Measurements from ENCODE around the gene APRT.

The APRT gene

GRCh38 chr16:88830783-88831182 is 19.1 kb upstream of the APRT start:
- no peak for DNase-seq (ENCODE audit: low read depth)
- no peak for TF ChIP-seq CTCF (IDR thresholded peaks at IDR 0.05; ENCODE audit: insufficient read depth, low read depth, low read length, missing control alignments)
- H3K4me3 ChIP-seq (ENCODE audit: low read depth, low read length), result no peak overlapping the region

DNA sequence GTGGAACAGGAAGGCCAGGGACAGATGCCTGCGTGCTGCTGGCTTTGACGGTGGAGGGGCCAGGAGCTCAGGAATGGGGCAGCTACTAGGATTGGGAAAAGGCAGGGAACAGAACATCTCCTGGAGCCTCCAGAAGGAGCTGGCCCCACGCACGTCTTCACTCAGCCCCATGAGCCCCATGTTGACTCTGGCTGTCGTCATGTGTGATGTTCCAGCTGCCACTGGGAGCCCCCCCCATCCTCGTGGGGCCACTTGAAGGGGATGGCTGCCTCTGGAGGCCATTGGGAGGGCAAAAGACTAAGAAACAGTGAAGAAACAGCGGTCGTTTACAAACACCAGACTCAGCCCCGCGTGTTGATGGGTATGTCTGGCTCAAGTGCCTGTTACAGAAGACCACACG is 18.5 kb upstream of the APRT start:
- no peak overlapping the region for H3K4me3 ChIP-seq (ENCODE audit: low read depth, low read length)
- no peak for TF ChIP-seq CTCF (IDR thresholded peaks at IDR 0.05; ENCODE audit: insufficient read depth, low read depth, low read length, missing control alignments)
- DNase-seq (ENCODE audit: low read depth), result no peak

DNA sequence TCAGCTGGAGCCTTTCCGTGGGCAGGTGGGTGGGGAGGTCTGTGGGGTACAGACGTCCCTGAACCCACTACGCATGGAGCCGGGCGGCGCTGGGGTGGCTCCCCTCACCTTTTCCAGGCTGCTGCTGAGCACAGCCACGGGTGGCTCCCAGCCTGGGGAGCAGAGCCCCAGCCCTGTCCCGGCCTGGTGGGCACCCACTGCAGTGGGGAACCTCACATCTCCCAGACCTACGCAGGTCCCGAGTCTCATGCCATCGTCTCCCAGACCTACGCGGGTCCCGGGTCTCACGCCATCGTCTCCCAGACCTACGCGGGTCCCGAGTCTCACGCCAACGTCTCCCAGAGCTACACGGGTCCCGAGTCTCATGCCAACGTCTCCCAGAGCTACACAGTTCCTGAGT is 17.0 kb upstream of the APRT start:
- no peak for TF ChIP-seq CTCF (IDR thresholded peaks at IDR 0.05; ENCODE audit: insufficient read depth, low read depth, low read length, missing control alignments)
- no peak for DNase-seq (ENCODE audit: low read depth)

GRCh38 chr16:88827727-88828126 is 16.0 kb upstream of the APRT start:
- H3K4me3 ChIP-seq (ENCODE audit: low read depth, low read length), result no peak overlapping the region
- no peak for DNase-seq (ENCODE audit: low read depth)
- no peak for TF ChIP-seq CTCF (IDR thresholded peaks at IDR 0.05; ENCODE audit: insufficient read depth, low read depth, low read length, missing control alignments)

More for the DNA sequence above, 17.0 kb upstream of the APRT start:
- H3K4me3 ChIP-seq (ENCODE audit: low read depth, low read length), result no peak overlapping the region

GRCh38 chr16:88826070-88826840 is 14.5 kb upstream of the APRT start:
- no peak for DNase-seq (ENCODE audit: low read depth)
- TF ChIP-seq CTCF (IDR thresholded peaks at IDR 0.05; ENCODE audit: insufficient read depth, low read depth, low read length, missing control alignments), result no peak
- no peak overlapping the region for H3K4me3 ChIP-seq (ENCODE audit: low read depth, low read length)

DNA sequence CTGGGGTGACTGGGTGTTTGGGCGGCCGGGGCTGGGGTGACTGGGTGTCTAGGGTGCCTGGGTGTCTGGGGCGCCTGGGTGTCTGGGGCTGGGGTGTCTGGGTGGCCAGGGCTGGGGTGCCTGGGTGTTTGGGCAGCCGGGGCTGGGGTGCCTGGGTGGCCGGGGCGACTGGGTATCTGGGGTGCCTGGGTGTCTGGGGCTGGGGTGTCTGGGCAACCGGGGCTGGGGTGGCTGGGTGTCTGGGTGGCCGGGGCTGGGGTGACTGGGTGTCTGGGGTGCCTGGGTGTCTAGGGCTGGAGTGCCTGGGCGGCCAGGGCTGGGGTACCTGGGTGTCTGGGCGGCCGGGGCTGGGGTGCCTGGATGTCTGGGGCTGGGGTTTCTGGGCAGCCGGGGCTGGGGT is 13.4 kb upstream of the APRT start:
- DNase-seq (ENCODE audit: low read depth), result no peak
- no peak overlapping the region for H3K4me3 ChIP-seq (ENCODE audit: low read depth, low read length)
- TF ChIP-seq CTCF (IDR thresholded peaks at IDR 0.05; ENCODE audit: insufficient read depth, low read depth, low read length, missing control alignments), result no peak

Data from GM12865 (cell line).